HG03095 (cell line): ENCODE measurements around the gene DHRS9.
A peak's percentile ranks its signal among the peaks of the same experiment; 100 is the strongest.
"Not testable (repeated sequence)": the region's sequence is repeated elsewhere in the genome, so short reads cannot be mapped to it uniquely, and the experiment has no call there.

Experiments
- ATAC-seq: cut with Tn5 transposase; IDR thresholded peaks from one replicate; pipeline ENCODE4 v1.9.1; 2021; ENCODE audit warnings: moderate library complexity; ENCODE audit not compliant: unreplicated experiment

DHRS9 gene

DNA sequence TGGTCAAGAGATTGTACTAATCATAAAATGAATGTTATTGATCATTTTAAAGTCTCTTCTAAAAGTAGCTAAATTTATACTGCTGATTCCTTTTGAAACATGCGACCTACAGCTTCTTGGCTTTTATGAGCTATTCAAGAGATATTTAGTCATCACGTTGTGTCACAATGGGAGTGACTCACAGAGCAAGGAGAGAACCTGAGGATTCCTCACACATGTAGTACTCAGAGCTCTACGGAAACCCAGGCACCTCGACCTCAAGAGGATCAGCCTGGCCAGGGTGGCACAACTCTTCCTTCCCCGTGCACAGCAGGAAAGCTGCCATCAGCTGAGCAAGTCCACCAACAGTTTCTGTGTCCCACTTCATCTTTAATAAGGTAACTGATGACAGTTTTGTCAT lies at the start of gene DHRS9:
Gene DHRS9, plus strand, starts transcription at position 223 of the 400 bp plus-strand sequence. CDS start 12,019 bp downstream, outside the sequence.
- ATAC-seq: no peak

DNA sequence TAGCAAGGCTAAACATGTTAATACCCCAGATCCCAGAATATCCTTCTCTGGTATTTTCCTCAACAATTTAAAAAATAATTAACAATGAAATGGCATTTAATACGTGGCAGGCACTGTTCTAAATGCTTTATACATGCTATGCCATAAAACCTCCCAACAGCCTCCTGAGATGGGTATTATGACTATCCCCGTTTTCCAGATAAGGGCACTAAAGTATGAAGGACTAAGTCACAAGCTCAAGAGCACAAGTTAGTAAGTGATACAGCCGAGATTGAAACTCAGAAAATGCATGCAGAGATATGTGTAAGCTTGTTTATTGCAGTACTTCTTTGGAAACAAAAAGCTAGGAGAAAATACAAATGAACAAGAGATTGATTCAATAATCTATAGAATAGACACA lies 46.2 kb upstream of the DHRS9 start:
- ATAC-seq: no peak

DNA sequence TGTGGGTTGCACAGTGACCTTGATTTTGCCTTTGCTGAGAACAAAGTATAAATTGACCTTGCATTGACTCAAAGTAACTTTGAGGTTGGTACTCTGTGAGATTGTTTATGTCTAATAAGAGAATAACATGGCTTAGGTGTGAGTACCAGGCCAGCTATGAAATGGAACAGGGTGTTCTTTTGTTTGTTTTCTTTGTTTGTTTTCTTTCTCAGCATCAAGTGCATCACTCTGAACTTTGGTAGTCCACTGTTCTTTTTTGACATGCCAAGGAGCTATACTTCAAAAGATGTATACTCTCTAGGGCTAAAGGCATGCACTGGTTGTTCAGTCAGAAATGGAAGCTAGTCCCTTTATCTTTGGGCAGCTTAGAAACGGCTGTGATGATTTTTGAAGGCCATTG lies 43.3 kb upstream of the DHRS9 start:
- ATAC-seq: no peak

DNA sequence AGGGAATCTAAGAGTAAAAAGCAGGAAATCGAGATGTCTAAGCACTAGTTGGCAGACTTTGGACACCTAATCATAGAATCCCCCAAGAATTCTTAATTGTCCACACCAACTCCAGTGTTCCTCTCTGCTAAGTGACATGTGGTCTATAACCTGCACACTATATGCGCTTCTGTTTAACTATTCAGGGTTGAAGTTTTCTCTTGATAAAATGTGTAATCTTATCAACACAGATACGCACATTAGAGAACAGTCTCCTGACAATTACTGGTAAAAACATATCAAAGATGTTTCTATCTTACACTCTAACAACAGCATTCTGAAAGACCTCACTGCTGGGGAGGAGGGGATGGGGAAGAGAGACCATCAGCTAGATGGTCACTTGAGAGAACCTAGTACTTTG lies 42.1 kb upstream of the DHRS9 start:
- no peak for ATAC-seq

DNA sequence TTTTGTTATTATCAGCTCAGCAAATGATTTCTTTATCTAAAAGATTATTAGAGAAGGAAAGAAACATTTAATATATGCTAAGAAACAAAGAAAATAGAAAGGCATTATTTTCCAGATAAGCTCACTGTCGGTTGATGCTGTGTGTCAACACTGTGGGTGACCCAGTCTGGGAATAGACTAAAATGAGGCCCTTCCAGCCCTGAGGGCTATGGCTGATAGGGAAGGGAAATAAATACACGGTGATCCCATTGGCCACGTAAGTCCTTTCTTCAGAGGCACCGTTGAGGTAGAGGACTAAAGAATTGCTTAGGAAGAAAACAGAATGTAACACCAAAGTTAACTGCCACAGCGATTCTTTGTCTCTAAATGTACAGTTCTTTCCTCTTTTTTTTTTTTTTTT lies 40.0 kb upstream of the DHRS9 start:
- ATAC-seq: no peak

DNA sequence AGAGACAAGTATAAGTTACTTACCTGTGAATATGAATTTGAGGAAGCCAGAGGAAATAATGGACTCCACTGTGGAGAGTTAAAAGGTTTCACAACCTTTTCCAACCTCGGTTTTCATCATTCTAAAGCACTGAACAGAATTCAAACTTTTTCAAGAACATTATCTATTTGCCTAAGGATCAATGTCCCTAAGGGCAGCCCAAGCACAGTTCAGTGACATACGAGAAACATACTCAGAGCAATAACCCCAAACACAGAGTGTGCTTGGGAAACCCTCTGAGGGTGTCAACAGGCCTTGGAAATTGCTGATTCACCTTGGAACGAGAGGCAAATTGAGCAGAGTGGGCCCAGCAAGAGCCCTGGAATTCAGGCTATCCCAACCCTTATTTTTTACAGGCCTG lies 38.2 kb upstream of the DHRS9 start, which contains the start of gene ABCB11:
Gene ABCB11, minus strand, starts transcription at position 123 of the 400 bp plus-strand sequence. CDS start 13,199 bp downstream, outside the sequence.
- ATAC-seq: no peak

DNA sequence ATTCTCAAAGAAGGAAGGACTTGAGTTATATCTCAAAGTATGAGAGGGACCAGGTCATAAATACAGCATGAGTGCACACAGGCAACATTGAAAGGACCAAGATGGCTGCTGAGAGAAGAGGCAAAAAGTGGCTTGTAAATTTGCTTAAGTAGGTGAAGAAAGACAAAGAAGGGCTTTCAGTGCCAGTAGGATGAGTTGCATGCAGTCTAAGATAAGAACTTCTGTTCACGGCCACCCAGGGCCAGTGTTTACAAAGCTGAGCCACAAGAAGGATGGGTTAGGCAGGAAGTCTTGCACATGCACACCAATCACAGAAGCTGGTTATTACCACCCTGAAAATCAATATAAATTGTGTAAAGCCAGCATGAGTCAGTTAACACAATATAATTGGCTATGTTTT lies 35.1 kb upstream of the DHRS9 start:
- ATAC-seq: no peak

DNA sequence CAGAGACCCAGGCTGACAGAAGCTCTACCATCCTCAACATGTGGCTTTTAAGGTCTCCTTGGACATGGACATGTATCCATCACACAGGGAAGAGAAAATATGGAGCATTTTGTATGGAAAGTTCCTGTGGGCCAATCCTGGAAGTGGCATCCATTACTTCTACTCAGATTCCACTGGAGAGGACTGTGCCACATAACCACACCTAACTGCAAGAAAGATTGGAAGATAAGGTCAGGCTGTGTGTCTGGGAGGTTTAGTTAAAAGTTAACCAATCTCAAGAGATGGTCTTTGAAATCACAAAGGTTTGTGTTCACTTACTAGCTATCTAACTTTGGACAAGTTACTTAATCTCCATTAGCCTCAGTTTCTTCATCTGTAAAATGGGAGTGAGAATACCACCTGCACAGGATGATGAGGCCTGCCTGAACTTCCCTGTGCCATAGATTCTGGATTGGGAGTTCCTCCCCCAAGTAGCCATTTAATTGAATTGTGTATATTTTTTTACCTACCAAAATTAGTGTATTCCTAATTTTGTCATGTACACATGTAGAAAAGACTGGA lies 34.3 kb upstream of the DHRS9 start:
- ATAC-seq: no peak

DNA sequence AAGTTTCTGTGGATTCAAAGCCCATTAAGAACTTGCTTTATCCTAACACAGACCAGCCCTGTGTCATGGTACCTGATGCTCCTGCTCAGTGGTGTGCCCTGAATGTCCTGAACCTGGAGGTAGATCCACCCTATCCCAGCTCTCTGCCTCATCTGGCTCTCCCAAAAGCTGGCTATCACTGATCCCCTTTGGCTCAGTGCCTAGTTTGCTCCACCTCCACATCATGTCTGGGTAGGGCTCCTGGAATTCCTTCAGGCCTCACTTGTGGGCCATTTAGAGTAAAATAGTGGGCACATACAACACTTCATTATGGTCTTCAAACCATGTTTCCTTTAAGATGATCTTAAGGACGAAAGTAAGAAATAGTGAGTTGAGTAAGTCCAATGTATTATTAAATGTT lies 33.5 kb upstream of the DHRS9 start:
- no peak for ATAC-seq

DNA sequence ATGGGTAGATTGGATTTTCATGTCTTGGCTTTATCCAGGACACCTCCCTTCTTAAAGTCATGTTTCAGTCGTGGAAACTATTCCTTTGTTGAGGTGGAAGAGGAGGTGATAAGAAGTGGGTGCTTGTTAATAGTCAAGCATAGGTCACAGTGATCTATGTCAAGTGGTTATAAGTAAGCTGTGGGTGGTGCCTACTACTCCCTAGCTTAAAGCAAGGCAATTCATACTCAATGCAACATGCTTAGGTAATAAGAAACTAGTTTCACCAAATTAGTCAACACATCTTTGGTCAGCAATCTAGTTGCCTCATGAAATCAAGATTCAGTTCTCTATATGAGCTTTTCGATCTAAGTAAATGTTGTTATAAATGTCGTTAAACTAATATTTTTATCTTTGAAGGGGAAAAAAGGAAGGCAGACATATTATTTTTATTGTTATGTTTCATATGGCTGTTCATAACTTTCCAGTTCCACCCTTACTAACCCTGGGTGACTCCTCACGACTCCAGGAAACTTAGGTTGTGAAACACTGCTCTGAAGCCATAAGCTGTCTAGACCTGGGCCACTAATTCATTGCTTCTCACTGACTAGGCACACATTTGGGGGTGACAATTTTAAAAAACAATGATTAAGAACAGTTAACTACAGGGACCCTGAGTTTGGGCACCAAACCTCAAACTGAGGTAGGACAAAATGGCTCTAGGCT lies 32.5 kb upstream of the DHRS9 start:
- peak; percentile 46 for ATAC-seq

DNA sequence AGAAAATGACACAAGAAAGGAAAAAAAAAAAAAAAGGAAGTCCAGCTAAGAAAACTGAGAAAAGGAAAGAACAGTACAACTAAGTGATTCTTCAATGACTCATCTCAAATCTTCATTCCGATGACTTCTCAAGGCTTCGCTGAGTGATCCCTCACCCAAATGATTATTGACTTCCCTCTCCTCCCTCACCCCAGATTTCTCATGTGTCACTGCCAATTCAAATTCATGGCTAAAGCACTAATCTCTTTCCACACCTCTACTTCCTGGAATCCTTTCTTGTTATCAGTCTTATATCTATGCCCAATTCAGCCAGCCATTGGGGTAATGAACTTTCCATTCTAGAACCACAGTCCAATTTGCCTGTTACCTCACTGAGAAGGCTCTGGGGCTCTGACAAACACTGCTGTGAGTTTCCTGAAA lies 31.0 kb upstream of the DHRS9 start:
- ATAC-seq: peak; percentile 72

DNA sequence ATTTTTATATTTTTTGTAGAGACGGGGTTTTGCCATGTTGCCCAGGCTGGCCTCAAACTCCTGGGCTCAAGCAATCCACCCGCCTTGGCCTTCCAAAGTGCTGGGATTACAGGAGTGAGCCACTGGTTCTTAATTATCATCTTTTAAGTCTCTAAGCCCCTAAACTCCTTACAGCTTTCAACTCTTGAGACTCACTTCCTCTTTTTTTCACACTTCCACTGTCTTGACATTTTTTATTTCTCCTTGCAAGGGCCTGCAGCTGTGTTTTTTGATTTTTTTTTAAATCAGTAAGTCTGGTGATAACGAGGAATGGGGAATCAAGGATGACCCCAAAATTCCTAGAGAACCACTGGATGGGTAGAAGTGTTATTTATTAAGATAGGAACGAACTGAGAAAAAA lies 29.7 kb upstream of the DHRS9 start:
- no peak for ATAC-seq

DNA sequence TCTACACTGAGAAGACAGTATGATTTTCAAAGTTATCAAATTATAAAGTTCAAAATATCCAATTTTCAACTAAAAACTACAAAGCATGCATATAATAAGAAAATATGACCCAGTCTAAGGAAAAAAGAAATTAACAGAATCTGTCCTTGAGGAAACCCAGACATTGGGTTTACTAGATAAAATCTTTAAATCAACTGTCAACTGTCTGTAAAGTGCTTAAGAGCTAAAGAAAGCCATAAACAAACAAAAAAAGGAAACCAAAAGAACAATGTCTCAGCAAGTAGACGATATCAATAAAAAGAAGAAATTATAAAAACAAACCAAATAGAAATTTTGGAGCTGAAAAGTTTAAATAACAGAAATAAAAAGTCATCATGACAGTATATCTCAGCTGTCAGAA lies 27.8 kb upstream of the DHRS9 start:
- no peak for ATAC-seq

DNA sequence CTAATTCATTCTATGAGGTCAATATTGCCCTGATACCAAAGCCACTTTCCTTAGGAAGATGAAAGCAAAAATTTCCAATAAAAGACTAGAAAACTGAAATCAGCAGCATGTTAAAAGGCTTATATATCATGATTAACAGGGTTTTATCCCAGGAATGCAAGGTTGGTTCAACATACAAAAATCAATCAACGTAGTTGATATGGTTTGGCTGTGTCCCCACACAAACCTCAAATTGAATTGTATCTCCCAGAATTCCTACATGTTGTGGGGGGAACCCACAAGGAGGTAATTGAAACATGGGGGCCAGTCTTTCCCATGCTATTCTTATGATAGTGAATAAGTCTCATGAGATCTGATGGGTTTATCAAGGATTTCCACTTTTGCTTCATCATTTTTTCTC lies 26.5 kb upstream of the DHRS9 start:
- no peak for ATAC-seq

DNA sequence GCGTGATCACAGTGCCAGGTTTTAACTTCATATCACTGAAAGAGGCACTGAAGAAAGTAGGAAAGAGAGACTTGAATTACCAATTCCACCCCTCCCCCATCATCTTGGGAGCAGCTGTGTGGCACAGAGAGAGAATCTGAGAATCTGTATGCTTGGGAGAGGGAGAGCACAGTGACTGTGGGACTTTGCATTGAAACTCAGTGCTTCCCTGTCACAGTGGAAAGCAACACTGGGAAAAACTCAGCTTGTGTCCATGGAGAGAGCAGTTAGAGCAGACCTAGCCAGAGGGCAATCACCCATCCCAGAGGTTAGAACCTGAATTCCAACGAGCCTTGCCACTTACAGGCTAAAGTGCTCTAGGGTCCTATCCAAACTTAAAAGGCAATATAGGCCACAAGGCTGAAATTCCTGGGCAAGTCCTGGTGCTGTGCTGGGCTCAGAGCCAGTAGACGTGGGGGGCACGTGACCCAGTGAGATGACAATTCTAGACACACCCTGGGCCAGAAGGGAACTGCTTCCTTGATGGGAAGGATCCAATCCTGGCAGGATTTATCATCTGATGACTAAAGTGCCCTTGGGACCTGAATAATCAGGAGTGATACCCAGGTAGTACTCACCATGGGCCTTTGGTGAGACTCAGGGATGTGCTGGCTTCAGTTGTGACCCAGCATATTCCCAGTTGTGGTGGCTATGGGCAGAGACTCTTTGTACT lies 22.8 kb upstream of the DHRS9 start:
- no peak for ATAC-seq

DNA sequence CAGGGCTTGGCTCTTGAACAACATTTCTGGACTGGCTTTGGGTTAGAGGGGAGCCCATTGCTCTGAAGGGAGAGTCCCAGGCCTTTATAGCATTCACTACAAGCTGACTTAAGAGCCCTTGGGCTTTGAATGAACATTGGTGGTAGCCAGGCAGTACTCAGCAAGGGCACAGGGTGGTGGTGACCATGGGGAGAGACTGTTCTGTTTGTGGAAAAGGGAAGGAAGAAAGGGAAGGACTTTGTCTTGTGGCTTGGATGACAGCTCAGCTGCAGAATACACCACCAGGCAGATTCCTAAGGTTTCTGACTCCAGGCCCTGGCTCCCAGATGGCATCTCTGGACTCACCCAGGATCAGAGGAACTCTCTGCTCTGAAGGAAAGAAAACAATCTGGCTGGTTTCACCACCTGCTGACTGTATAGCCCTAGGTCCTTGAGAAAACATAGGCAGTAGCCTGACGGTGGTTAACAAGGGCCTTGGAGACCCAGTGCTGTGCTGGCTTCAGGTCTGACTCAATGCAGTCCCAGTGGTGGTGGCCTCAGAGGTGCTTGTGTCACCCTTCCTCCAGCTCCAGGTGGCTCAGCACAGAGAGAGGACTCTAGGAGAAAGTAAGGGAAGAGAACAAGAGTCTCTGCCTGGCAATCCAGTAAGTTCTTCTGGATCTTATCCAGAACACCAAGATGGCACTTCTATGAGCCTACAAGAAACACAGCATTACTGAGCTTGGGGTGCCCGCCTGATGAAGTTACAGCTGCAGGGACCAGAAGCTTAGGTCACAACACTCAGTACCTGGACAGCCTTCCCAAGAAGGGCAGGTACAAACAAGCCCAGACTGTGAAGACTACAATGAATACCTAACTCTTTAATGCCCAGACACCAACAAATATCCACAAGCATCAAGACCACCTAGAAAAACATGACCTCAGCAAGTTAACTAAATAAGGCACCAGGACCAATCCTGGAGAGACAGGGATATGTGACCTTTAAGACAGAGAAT lies 21.8 kb upstream of the DHRS9 start:
- no peak for ATAC-seq

DNA sequence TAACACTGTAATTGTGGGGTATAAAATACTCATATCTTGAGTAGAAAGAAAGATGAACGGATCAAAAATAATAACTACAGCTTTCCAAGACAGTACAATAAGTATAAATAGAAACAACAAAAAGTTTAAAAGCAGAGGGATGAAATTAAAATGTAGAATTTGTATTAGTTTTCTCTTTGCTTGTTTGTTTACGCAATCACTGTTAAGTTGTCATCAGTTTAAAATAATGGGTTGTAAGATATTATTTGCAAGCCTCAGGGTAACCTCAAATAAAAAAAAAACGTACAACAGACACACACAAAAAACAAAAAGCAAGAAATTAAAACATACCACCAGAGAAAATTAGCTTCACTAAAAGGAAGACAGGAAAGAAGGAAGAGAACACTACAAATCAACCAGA lies 20.2 kb upstream of the DHRS9 start:
- no peak for ATAC-seq

DNA sequence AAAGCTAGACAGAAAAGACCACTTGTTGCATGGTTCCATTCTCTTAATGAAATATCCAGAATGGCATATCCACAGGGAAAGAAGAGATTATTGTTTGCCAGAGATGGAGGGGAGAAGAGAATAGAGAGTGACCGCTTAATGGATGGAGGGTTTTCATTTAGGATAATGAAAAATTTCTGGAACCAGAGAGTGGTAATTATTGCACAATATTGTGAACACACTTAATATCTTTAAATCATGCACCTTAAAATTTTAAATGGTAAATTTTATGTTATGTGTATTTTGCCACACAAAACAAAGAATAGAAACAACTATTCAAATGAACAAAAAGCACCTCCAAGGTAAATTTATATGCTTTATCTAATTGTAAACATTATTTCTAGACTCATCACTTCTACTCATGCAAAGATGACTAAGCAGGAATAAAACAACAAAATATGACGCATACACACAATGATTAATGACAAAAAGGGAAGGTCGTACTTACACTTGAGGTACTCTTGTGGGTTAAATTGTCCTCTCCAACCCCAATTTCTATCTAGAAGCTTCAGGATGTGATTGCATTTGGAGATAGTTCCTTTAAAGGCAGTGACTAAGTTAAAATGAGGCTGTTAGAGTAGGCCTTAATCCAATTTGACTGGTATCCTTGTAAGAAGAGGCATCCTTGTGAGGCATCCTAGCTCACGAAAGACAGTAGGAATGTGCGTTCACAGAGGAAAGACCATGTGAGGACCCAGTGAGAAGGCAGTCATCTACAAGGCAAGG lies 18.7 kb upstream of the DHRS9 start:
- ATAC-seq: no peak

DNA sequence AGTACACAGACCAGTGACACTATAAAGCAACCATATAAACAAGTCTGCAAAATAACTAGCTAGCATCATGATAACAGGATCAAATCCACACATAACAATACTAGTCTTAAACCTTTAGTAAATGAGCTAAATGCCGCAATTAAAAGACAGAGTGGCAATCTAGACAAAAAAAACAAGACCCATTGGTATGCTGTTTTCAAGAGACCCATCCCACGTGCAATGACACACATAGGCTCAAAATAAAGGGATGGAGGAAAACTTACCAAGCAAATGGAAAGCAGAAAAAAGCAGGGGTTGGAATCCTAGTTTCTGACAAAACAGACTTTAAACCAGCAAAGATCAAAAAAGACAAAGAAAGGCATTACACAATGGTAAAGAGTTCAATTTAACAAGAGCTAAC lies 14.8 kb upstream of the DHRS9 start:
- ATAC-seq: not testable (repeated sequence)

DNA sequence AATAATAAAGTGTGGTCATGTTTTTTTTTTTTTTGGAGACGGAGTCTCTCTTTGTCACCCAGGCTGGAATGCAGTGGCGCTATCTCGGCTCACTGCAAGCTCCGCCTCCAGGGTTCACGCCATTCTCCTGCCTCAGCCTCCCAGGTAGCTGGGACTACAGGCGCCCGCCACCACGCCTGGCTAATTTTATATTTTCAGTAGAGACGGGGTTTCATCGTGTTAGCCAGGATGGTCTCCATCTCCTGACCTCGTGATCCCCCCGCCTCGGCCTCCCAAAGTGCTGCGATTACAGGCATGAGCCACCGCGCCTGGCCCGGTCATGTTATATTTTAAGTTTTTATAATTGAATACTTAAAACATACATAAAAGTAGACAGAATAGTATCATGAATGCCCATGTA lies 5.2 kb upstream of the DHRS9 start:
- not testable (repeated sequence) for ATAC-seq
